PC-9 (cell line): Measurements from ENCODE around the gene BEND3.

Source experiments
- CTCF ChIP-seq: fragments of 200-600 bp; sonication (generic); conservative IDR thresholded peaks from 2 replicates; pipeline ENCODE4 v1.6.1; 2017; ENCODE audit warnings: mixed run types, antibody characterized with exemption, mild to moderate bottlenecking, moderate library complexity
- EZH2 ChIP-seq: fragments of 200-600 bp; sonication (generic); IDR thresholded peaks from 2 replicates; pipeline ENCODE4 v1.8.0; 2017; ENCODE audit warnings: antibody characterized with exemption, low read depth

GRCh38 chr6:107101211-107101610, 14.1 kb downstream of the BEND3 start:
- TF ChIP-seq CTCF (no peak), EZH2 (no peak)
